Measurements from ENCODE around the gene GPD1. TPM values are rescaled to one million over a fixed set of nuclear protein-coding genes. Genes with fewer than 3 reads are reported as not detected.

Gene GPD1
- total RNA-seq, 1 experiment from 2014 or later = 1.6 TPM

DNA sequence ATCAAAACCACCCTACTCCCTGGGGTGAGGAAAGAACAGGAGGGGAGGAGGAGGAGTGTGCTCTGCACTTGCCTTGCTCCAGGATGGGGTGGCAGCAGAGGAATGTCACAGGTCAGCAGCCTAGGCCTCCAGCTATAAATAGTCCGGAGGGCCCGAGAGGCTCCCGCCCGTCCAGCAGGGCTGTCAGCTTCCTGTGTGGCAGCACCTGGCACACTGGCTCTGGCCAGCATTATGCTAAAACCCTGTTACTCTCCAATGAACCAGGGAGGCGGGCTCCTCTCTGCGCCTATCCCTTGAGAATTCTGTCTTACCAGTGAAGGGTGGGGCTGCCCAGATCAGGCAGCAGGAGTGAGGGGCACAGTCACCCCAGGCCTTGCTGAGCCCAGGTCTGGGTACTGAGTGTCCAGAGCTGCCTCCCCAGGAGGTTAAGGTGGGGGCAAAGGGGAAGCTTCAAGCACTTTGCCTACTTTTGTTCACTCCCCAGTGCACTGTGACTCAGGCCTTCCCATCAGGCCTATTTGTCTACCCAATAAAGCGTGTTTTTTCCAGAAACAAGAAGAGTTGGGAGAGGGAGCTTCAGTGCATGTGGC, 7.0 kb downstream of the GPD1 start:
- Histone ChIP-seq H3K9ac (ENCODE audit: low read length) (peak overlapping the region; percentile 33), H3K27ac (ENCODE audit: low read depth, low read length) (peak overlapping the region; percentile 21), H3K4me3 (replicated peaks in 1 of 2; ENCODE audit: low read depth in 1 of 2, low read length in 2 of 2) (peak overlapping the region in 1 of 2 experiments; percentile 36; a peak in 1 of 4 replicates), H3K27me3 (ENCODE audit: insufficient read depth, low read length) (no peaks in the 10 kb centered on the region), H3K9me3 (ENCODE audit: control insufficient read depth in 1 of 2, insufficient read depth in 1 of 2, low read depth in 1 of 2, low read length in 2 of 2) (no peaks in the 10 kb centered on the region), H3K36me3 (ENCODE audit: control insufficient read depth in 1 of 2, insufficient read depth in 2 of 2, low read length in 2 of 2) (no peaks in the 10 kb centered on the region), H2AFZ (ENCODE audit: low read depth, low read length, poor library complexity, severe bottlenecking) (no peak overlapping the region), H4K20me1 (ENCODE audit: insufficient read depth) (no peaks in the 10 kb centered on the region), H3K4me2 (ENCODE audit: low read length) (peak overlapping the region; percentile 64), H3K4me1 (ENCODE audit: control insufficient read depth in 1 of 2, insufficient read depth in 2 of 2, low read length in 2 of 2) (peaks cover 20 to 22% of the 10 kb centered on the region in 2 experiments), H3K79me2 (ENCODE audit: insufficient read depth, low read length) (peaks cover 30% of the 10 kb centered on the region), H3K9me2 (ENCODE audit: insufficient read depth) (no peaks in the 10 kb centered on the region)
- ATAC-seq (no peak), DNase-seq (ENCODE audit: low read depth, low spot score) (no peak)
- intact Hi-C loops (cut with micrococcal nuclease) = loop anchor here (2.0 to 5.0 kb wide), 2 partner anchors 56 to 201 kb away; partner anchors contain the start of gene CERS5
- BruUV-seq (replicated peaks) = no TSS peak
- ChIA-PET CTCF (interaction anchor here (0.8 to 3.8 kb wide), 23 partner anchors 7 to 814 kb away, joined by 3 to 33 read pairs (median 5); partner anchors contain the start of genes CERS5, GPD1 and SMARCD1), POLR2A (interaction anchor here (0.9 to 2.8 kb wide), 4 partner anchors 9 to 114 kb away, joined by 3 to 20 read pairs (median 6); partner anchors contain the start of gene SMARCD1), RAD21 (ENCODE audit: low non-redundant PET in 1 of 2, low total read pairs in 2 of 2, uncharacterized antibody in 2 of 2, unreplicated experiment in 2 of 2) (interaction anchor here (1.1 to 1.7 kb wide), 4 partner anchors 26 to 204 kb away, joined by 3 to 6 read pairs (median 4); partner anchors contain the start of genes CERS5 (in 1 of the 2) and SMARCD1 (in 1 of the 2))
- TF ChIP-seq, protein P1, sequence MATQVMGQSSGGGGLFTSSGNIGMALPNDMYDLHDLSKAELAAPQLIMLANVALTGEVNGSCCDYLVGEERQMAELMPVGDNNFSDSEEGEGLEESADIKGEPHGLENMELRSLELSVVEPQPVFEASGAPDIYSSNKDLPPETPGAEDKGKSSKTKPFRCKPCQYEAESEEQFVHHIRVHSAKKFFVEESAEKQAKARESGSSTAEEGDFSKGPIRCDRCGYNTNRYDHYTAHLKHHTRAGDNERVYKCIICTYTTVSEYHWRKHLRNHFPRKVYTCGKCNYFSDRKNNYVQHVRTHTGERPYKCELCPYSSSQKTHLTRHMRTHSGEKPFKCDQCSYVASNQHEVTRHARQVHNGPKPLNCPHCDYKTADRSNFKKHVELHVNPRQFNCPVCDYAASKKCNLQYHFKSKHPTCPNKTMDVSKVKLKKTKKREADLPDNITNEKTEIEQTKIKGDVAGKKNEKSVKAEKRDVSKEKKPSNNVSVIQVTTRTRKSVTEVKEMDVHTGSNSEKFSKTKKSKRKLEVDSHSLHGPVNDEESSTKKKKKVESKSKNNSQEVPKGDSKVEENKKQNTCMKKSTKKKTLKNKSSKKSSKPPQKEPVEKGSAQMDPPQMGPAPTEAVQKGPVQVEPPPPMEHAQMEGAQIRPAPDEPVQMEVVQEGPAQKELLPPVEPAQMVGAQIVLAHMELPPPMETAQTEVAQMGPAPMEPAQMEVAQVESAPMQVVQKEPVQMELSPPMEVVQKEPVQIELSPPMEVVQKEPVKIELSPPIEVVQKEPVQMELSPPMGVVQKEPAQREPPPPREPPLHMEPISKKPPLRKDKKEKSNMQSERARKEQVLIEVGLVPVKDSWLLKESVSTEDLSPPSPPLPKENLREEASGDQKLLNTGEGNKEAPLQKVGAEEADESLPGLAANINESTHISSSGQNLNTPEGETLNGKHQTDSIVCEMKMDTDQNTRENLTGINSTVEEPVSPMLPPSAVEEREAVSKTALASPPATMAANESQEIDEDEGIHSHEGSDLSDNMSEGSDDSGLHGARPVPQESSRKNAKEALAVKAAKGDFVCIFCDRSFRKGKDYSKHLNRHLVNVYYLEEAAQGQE (IDR thresholded peaks at IDR 0.05; ENCODE audit: low read depth) = no peak
- no peak for TF ChIP-seq ZFX (IDR thresholded peaks at IDR 0.05)
- no peak for TF ChIP-seq CBX3 (IDR thresholded peaks at IDR 0.05; ENCODE audit: low read depth)
- TF ChIP-seq ZNF274 (IDR thresholded peaks at IDR 0.05; ENCODE audit: low read depth, low read length) = no peak
- TF ChIP-seq FOSL1 (IDR thresholded peaks at IDR 0.05; ENCODE audit: low read depth) = no peak
- no peak for TF ChIP-seq EZH2phosphoT487 (IDR thresholded peaks at IDR 0.05; ENCODE audit: borderline replicate concordance)
- no peak for TF ChIP-seq YY1 (IDR thresholded peaks at IDR 0.05; ENCODE audit: extremely low read depth, insufficient replicate concordance, low read depth, low read length)
- no peak for TF ChIP-seq TCF7L2 (IDR thresholded peaks at IDR 0.05; ENCODE audit: borderline replicate concordance, extremely low read depth, insufficient read depth, insufficient read length)
- no peak for TF ChIP-seq RAD21 (IDR thresholded peaks at IDR 0.05; ENCODE audit: low read depth)
- no peak for TF ChIP-seq ELF1 (IDR thresholded peaks at IDR 0.05; ENCODE audit: borderline replicate concordance, low read depth)
- TF ChIP-seq SIN3A (IDR thresholded peaks at IDR 0.05; ENCODE audit: low read depth) = no peak
- TF ChIP-seq EGR1 (IDR thresholded peaks at IDR 0.05; ENCODE audit: low read depth) = no peak
- TF ChIP-seq JUND (IDR thresholded peaks at IDR 0.05) = no peak
- TF ChIP-seq, protein P2, sequence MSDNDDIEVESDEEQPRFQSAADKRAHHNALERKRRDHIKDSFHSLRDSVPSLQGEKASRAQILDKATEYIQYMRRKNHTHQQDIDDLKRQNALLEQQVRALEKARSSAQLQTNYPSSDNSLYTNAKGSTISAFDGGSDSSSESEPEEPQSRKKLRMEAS (IDR thresholded peaks at IDR 0.05) = no peak

Data from HCT116 (cell line).